ENCODE measurements around the gene SLC16A11. TPM values are rescaled to one million over a fixed set of nuclear protein-coding genes. Genes with fewer than 3 reads are reported as not detected.
"Not testable (repeated sequence)": the region's sequence is repeated elsewhere in the genome, so short reads cannot be mapped to it uniquely, and the experiment has no call there.

Gene SLC16A11
- polyA plus RNA-seq, 2 donors: 1.9 to 2.3 TPM

DNA sequence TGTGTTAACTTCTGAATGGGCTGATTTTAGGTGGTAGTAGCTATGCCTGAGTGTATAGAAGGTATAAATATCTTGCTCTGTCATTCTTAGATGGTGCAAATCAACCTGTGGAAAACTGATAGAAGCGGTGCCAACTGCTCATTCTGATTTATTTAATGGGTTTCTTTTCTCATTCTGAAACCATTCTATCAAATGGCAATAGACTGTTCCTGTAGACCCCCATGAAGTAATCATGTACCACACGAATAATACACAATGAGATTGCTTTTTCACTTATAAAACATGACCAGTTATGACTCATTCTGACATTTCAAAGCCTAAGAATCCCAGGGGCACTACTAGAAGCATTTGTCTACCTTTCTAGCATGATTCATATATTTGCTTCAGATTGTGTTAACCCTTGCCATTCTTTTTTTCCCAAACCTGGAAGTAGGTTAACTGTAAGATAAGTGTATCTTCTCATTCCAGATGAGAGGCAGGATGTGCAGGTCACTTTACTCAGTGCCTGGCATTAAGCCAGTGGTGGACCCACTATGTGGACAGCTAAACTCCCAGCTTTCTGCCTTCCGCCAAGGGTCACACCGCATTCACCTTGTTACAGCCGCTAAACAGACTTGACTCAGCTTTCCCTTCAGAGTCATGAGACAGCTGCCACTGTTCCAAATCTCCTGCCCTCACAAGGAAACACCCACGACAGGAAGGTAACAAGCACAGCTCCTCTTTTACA, 16.4 kb upstream of the SLC16A11 start:
- Histone ChIP-seq H3K9me3 (ENCODE audit: control insufficient read depth in 2 of 2, insufficient read depth in 1 of 2, low read depth in 1 of 2, low read length in 1 of 2) (no peaks in the 10 kb centered on the region), H3K4me1 (ENCODE audit: control insufficient read depth in 2 of 2, insufficient read depth in 2 of 2, low read length in 1 of 2) (peaks cover 0 to 2% of the 10 kb centered on the region in 2 donors), H3K27ac (ENCODE audit: low read depth in 2 of 2, low read length in 1 of 2) (peak overlapping the region; percentile 69 to 87), H3K36me3 (ENCODE audit: control insufficient read depth in 2 of 2, insufficient read depth in 2 of 2, low read length in 1 of 2) (no peaks in the 10 kb centered on the region), H3K27me3 (ENCODE audit: control insufficient read depth in 1 of 2, insufficient read depth in 2 of 2, low read length in 2 of 2) (no peaks in the 10 kb centered on the region), H3K4me3 (ENCODE audit: low read depth in 1 of 2, low read length in 2 of 2) (no peak overlapping the region)
- 20 to 29% methylated on average over 6 of the region's 6 CpGs for WGBS, 2 donors

DNA sequence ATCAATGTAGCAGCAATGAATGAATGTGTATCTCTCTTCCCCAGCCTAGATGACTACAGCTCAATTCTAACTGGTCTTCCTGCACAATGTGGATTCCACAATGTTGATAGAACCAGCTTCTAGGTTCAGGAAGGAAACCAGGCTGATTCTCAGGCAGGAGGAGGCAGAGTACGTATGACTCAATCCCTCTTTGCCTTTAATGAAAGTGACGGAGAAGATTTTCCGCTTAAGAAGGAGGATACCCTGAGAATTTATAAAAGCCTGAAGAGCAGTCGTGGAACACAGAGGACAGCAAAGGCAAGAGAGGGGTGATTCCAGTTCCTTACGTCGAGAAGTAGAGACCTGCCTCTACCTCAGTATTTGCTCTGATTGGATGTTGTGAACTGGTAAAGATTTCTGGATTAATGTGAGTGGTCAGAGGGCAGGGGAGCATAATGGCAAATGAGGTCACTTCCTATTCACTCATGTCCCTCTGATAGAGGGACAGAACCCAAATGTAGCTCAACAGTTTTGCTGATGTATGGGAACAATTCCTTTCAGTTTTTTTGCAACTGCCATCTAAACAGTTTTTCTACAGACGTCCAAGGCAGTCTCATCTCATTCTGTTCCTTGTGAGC, 15.0 kb upstream of the SLC16A11 start:
- Histone ChIP-seq H3K27me3 (ENCODE audit: control insufficient read depth in 1 of 2, insufficient read depth in 2 of 2, low read length in 2 of 2) (no peaks in the 10 kb centered on the region), H3K4me1 (ENCODE audit: control insufficient read depth in 2 of 2, insufficient read depth in 2 of 2, low read length in 1 of 2) (peaks cover 0 to 2% of the 10 kb centered on the region in 2 donors), H3K9me3 (ENCODE audit: control insufficient read depth in 2 of 2, insufficient read depth in 1 of 2, low read depth in 1 of 2, low read length in 1 of 2) (no peaks in the 10 kb centered on the region), H3K4me3 (ENCODE audit: low read depth in 1 of 2, low read length in 2 of 2) (no peak overlapping the region), H3K27ac (ENCODE audit: low read depth in 2 of 2, low read length in 1 of 2) (peak overlapping the region in 1 of 2 donors; percentile 45), H3K36me3 (ENCODE audit: control insufficient read depth in 2 of 2, insufficient read depth in 2 of 2, low read length in 1 of 2) (no peaks in the 10 kb centered on the region)
- 55 to 67% methylated on average over 7 of the region's 7 CpGs for WGBS, 2 donors

DNA sequence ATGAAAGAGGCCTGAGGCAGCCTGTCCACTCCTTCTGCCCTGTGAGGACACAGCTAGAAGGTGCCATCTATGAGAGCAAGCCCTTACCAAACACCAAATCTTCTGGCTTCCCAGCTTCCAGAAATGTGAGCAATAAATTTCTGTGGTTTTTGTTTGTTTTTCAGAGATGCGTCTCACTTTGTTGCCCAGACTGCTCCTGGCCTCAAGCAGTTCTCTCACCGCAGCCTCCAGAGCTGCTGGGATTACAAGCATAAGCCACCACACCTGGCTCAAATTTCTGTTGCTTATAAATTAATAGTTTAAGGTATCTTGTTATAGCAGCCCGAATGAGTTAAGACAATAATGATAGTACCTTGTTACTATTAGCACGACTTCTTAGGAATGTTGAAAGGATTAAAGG, 12.5 kb upstream of the SLC16A11 start:
- 45 to 63% methylated on average over 4 of the region's 4 CpGs for WGBS, 2 donors
- Histone ChIP-seq H3K27me3 (ENCODE audit: control insufficient read depth in 1 of 2, insufficient read depth in 2 of 2, low read length in 2 of 2) (no peaks in the 10 kb centered on the region), H3K27ac (ENCODE audit: low read depth in 2 of 2, low read length in 1 of 2) (no peak overlapping the region), H3K4me1 (ENCODE audit: control insufficient read depth in 2 of 2, insufficient read depth in 2 of 2, low read length in 1 of 2) (peaks cover 0 to 2% of the 10 kb centered on the region in 2 donors), H3K4me3 (ENCODE audit: low read depth in 1 of 2, low read length in 2 of 2) (no peak overlapping the region), H3K9me3 (ENCODE audit: control insufficient read depth in 2 of 2, insufficient read depth in 1 of 2, low read depth in 1 of 2, low read length in 1 of 2) (no peaks in the 10 kb centered on the region), H3K36me3 (ENCODE audit: control insufficient read depth in 2 of 2, insufficient read depth in 2 of 2, low read length in 1 of 2) (no peaks in the 10 kb centered on the region)

DNA sequence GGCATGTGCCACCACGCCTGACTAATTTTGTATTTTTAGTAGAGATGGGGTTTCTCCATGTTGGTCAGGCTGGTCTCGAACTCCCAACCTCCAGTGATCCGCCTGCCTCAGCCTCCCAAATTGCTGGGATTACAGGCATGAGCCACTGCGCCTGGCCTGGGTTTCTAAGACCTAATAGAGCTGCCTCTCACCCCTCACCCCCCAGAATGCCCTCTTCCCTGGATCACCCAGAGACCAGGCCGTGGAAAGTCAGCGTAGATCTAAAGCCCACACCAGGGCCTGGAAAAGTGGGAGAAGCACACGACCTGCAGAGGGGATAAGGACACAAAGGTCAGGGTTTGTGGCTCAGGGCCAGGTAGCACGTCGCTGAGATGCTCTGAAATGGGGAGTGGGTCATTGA, 6.7 kb upstream of the SLC16A11 start:
- not testable (repeated sequence) for H3K4me3 ChIP-seq (ENCODE audit: low read depth in 1 of 2, low read length in 2 of 2); H3K4me1 ChIP-seq (ENCODE audit: control insufficient read depth in 2 of 2, insufficient read depth in 2 of 2, low read length in 1 of 2); H3K27ac ChIP-seq (ENCODE audit: low read depth in 2 of 2, low read length in 1 of 2); H3K9me3 ChIP-seq (ENCODE audit: control insufficient read depth in 2 of 2, insufficient read depth in 1 of 2, low read depth in 1 of 2, low read length in 1 of 2); H3K27me3 ChIP-seq (ENCODE audit: control insufficient read depth in 1 of 2, insufficient read depth in 2 of 2, low read length in 2 of 2); H3K36me3 ChIP-seq (ENCODE audit: control insufficient read depth in 2 of 2, insufficient read depth in 2 of 2, low read length in 1 of 2)
- WGBS, 2 donors: 81 to 84% methylated on average over 8 to 9 of the region's 9 CpGs

DNA sequence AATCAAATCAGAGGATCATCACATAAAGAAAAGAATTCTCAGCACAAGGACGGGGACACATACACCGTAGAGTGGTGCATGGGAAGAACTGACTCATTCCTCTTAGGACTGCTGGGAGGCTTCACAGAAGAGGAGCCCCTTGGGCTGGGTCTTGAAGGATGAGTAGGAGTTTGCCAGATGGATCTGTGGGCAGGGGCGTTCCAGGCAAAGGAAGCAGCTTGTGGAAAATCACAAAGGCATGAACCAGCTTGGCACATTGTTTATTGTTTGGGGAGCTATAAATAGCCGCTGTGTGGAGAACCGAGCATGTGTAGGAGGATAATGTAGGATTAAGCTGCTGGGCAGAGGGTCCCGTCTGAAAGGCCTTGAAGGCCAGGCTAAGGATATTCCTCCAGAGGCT, 5.1 kb upstream of the SLC16A11 start:
- Histone ChIP-seq H3K4me1 (ENCODE audit: control insufficient read depth in 2 of 2, insufficient read depth in 2 of 2, low read length in 1 of 2) (peaks cover 0 to 4% of the 10 kb centered on the region in 2 donors), H3K9me3 (ENCODE audit: control insufficient read depth in 2 of 2, insufficient read depth in 1 of 2, low read depth in 1 of 2, low read length in 1 of 2) (no peaks in the 10 kb centered on the region), H3K27me3 (ENCODE audit: control insufficient read depth in 1 of 2, insufficient read depth in 2 of 2, low read length in 2 of 2) (no peaks in the 10 kb centered on the region), H3K4me3 (ENCODE audit: low read depth in 1 of 2, low read length in 2 of 2) (no peak overlapping the region), H3K27ac (ENCODE audit: low read depth in 2 of 2, low read length in 1 of 2) (no peak overlapping the region), H3K36me3 (ENCODE audit: control insufficient read depth in 2 of 2, insufficient read depth in 2 of 2, low read length in 1 of 2) (no peaks in the 10 kb centered on the region)
- 71 to 72% methylated on average over 6 of the region's 6 CpGs for WGBS, 2 donors

DNA sequence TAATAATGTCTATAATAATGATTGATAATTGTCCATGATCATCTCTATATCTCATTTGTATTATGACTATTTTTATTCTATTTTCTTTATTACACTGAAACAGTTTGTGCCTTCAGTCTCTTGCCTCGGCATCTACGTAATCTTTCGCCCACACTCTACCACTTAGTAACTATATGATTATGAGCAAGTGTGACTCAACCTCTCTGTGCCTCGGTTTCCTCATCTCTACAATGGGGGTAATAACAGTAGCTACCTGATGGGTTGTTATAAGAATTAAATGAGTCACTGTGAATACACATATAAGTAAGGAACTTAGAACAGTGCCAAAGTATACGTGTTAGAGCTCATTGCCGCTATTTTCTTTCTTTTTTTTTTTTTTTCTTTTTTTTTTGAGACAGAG, 3.7 kb upstream of the SLC16A11 start:
- peaks cover 0 to 14% of the 10 kb centered on the region in 2 donors for H3K4me1 ChIP-seq (ENCODE audit: control insufficient read depth in 2 of 2, insufficient read depth in 2 of 2, low read length in 1 of 2)
- H3K27me3 ChIP-seq (ENCODE audit: control insufficient read depth in 1 of 2, insufficient read depth in 2 of 2, low read length in 2 of 2): no peaks in the 10 kb centered on the region
- no peaks in the 10 kb centered on the region for H3K36me3 ChIP-seq (ENCODE audit: control insufficient read depth in 2 of 2, insufficient read depth in 2 of 2, low read length in 1 of 2)
- 54 to 61% methylated on average over 6 of the region's 6 CpGs for WGBS, 2 donors
- H3K9me3 ChIP-seq (ENCODE audit: control insufficient read depth in 2 of 2, insufficient read depth in 1 of 2, low read depth in 1 of 2, low read length in 1 of 2): no peaks in the 10 kb centered on the region
- H3K4me3 ChIP-seq (ENCODE audit: low read depth in 1 of 2, low read length in 2 of 2): no peak overlapping the region
- no peak overlapping the region for H3K27ac ChIP-seq (ENCODE audit: low read depth in 2 of 2, low read length in 1 of 2)

DNA sequence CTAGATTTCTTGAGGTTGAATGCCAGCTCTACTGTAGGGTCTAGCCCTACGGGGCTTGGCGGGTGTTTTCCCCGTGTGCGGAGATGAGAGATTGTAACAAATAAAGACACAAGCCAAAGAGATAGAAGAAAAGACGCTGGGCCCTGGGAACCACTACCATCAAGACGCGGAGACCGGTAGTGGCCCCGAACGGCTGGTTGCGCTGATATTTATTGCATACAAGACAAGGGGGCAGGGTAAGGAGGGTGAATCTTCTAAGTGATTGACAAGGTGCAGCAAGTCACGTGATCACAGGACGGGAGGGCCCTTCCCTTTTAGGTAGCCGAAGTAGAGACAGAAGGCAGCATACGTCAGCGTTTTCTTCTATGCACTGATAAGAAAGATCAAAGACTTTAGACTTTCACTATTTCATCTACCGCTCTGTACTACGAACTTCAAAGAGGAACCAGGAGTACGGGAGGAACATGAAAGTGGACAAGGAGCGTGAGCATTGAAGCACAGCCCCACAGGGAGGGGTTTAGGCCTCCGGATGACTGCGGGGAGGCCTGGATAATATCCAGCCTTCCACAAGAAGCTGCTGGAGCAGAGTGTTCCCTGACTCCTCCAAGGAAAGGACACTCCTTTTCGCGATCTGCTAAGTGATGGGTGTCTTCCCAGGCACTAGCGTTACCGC, 3.0 kb upstream of the SLC16A11 start:
- peaks cover 0 to 18% of the 10 kb centered on the region in 2 donors for H3K4me1 ChIP-seq (ENCODE audit: control insufficient read depth in 2 of 2, insufficient read depth in 2 of 2, low read length in 1 of 2)
- H3K9me3 ChIP-seq (ENCODE audit: control insufficient read depth in 2 of 2, insufficient read depth in 1 of 2, low read depth in 1 of 2, low read length in 1 of 2); H3K27me3 ChIP-seq (ENCODE audit: control insufficient read depth in 1 of 2, insufficient read depth in 2 of 2, low read length in 2 of 2); H3K36me3 ChIP-seq (ENCODE audit: control insufficient read depth in 2 of 2, insufficient read depth in 2 of 2, low read length in 1 of 2): not testable (repeated sequence)
- H3K27ac ChIP-seq (ENCODE audit: low read depth in 2 of 2, low read length in 1 of 2): peak overlapping the region; percentile 95
- WGBS, 2 donors: 16 to 20% methylated on average over 26 of the region's 26 CpGs
- peak overlapping the region; percentile 20 to 31 for H3K4me3 ChIP-seq (ENCODE audit: low read depth in 1 of 2, low read length in 2 of 2)

DNA sequence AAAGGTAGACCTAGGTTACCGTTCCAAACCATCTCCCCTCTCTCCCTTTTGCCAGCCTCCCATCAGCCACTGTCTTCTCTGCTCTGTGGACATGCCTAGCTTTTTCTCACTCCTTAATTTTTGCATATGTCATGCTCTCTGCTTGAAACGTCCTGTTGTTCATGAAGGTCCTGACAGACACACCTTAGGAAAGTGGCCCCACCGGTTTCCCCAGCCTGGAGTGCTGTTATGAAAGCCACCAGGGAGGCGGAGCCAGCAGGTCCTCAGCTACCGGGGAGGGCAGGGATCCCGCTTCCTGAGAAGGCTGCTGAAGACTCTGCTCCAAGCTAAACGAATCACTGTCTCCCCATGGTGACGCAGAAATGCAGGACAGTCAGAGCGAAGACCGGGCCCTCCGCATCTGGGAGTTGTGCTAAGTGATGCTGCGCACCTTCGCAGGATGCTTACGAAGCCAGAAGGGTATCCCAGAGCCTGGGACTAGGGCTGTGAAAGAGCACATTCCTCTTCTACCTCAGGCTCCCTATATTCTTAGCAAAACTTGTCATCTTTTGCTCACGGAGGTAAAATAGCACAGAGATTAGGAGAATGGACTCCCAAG, 2.3 kb upstream of the SLC16A11 start:
- Histone ChIP-seq H3K27ac (ENCODE audit: low read depth in 2 of 2, low read length in 1 of 2) (peak overlapping the region; percentile 95), H3K4me1 (ENCODE audit: control insufficient read depth in 2 of 2, insufficient read depth in 2 of 2, low read length in 1 of 2) (peaks cover 0 to 20% of the 10 kb centered on the region in 2 donors), H3K4me3 (ENCODE audit: low read depth in 1 of 2, low read length in 2 of 2) (peak overlapping the region in 1 of 2 donors; percentile 31), H3K27me3 (ENCODE audit: control insufficient read depth in 1 of 2, insufficient read depth in 2 of 2, low read length in 2 of 2) (no peaks in the 10 kb centered on the region), H3K9me3 (ENCODE audit: control insufficient read depth in 2 of 2, insufficient read depth in 1 of 2, low read depth in 1 of 2, low read length in 1 of 2) (no peaks in the 10 kb centered on the region), H3K36me3 (ENCODE audit: control insufficient read depth in 2 of 2, insufficient read depth in 2 of 2, low read length in 1 of 2) (no peaks in the 10 kb centered on the region)
- 16% methylated on average over 15 of the region's 15 CpGs for WGBS, 2 donors

DNA sequence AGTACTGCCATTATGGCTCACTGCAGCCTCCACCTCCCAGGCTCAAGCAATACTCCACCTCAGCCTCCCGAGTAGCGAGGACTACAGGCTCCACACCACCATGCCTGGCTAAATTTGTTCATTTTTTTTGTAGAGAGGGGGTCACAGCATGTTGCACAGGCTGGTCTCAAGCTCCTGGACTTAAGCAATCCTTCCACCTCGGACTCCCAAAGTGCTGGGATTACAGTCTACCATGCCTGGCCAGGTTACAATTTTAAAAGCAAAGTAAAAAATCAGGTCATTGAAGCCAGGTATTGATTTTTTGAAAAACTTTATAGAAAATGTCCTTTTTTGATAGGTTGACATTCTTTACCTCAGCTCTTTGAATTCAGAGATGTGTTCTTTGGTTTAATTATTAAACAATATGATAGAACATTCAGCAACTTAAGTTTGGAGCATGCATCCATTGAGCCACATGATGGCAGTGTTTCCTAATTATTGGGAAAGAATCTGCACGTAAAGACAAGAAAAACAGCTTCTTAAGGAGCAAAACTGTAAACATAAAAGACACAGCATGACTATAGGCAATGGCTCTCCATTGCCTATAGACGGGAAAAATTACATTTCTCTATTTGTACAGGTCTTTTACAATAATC, 1.7 kb upstream of the SLC16A11 start:
- H3K27me3 ChIP-seq (ENCODE audit: control insufficient read depth in 1 of 2, insufficient read depth in 2 of 2, low read length in 2 of 2): no peaks in the 10 kb centered on the region
- 18 to 20% methylated on average over 5 of the region's 5 CpGs for WGBS, 2 donors
- peak overlapping the region; percentile 95 for H3K27ac ChIP-seq (ENCODE audit: low read depth in 2 of 2, low read length in 1 of 2)
- H3K4me3 ChIP-seq (ENCODE audit: low read depth in 1 of 2, low read length in 2 of 2): peak overlapping the region in 1 of 2 donors; percentile 7
- H3K4me1 ChIP-seq (ENCODE audit: control insufficient read depth in 2 of 2, insufficient read depth in 2 of 2, low read length in 1 of 2): peaks cover 0 to 20% of the 10 kb centered on the region in 2 donors
- H3K36me3 ChIP-seq (ENCODE audit: control insufficient read depth in 2 of 2, insufficient read depth in 2 of 2, low read length in 1 of 2): no peaks in the 10 kb centered on the region
- no peaks in the 10 kb centered on the region for H3K9me3 ChIP-seq (ENCODE audit: control insufficient read depth in 2 of 2, insufficient read depth in 1 of 2, low read depth in 1 of 2, low read length in 1 of 2)
